Fibroblast of upper back skin (primary cell): ENCODE measurements around the gene TFDP1.
"Not testable (repeated sequence)": the region's sequence is repeated elsewhere in the genome, so short reads cannot be mapped to it uniquely, and the experiment has no call there.

Experiments
- DNase-seq: peaks from one replicate; pipeline ENCODE4 v3.0.0-alpha.2; 2013

TFDP1 gene

GRCh38 chr13:113620036-113620796, 35.7 kb downstream of the TFDP1 start:
- no peak for DNase-seq

GRCh38 chr13:113621046-113621445, 36.5 kb downstream of the TFDP1 start:
- DNase-seq = no peak

GRCh38 chr13:113621498-113621897, 36.9 kb downstream of the TFDP1 start:
- peak; percentile 6 for DNase-seq

GRCh38 chr13:113621986-113622550, 37.5 kb downstream of the TFDP1 start:
- not testable (repeated sequence) for DNase-seq

- DNase-seq = no peak
These were observed 38.4 kb downstream of the TFDP1 start for GRCh38 chr13:113622791-113623490.

GRCh38 chr13:113623491-113624234, 39.1 kb downstream of the TFDP1 start:
- DNase-seq = peak; percentile 6

- DNase-seq = no peak
These were observed 39.7 kb downstream of the TFDP1 start for GRCh38 chr13:113624235-113624587.

GRCh38 chr13:113624640-113625304, 40.2 kb downstream of the TFDP1 start:
- DNase-seq = not testable (repeated sequence)

GRCh38 chr13:113625965-113626721, 41.6 kb downstream of the TFDP1 start:
- DNase-seq = peak; percentile 65

- DNase-seq = no peak
These were observed 42.6 kb downstream of the TFDP1 start for GRCh38 chr13:113627136-113627535.

GRCh38 chr13:113628291-113629270, 44.0 kb downstream of the TFDP1 start:
- DNase-seq = no peak

GRCh38 chr13:113629866-113630265, 45.3 kb downstream of the TFDP1 start:
- no peak for DNase-seq

- no peak for DNase-seq
These were observed 45.7 kb downstream of the TFDP1 start for GRCh38 chr13:113630296-113630695.

GRCh38 chr13:113630804-113631203, 46.3 kb downstream of the TFDP1 start:
- no peak for DNase-seq

GRCh38 chr13:113631341-113632095, 47.0 kb downstream of the TFDP1 start:
- DNase-seq = no peak

- DNase-seq = no peak
These were observed 48.3 kb downstream of the TFDP1 start for GRCh38 chr13:113632706-113633484.

- DNase-seq = no peak
These were observed 48.9 kb downstream of the TFDP1 start for GRCh38 chr13:113633485-113633873.

- DNase-seq = no peak
These were observed 49.9 kb downstream of the TFDP1 start for GRCh38 chr13:113634279-113635047.
